Measurements from ENCODE around the gene USP13.

GRCh38 chr3:179613807-179614206, 39.0 kb upstream of the USP13 start:
- TF ChIP-seq CTCF (IDR thresholded peaks at IDR 0.05), result no peak
- no peak for TF ChIP-seq POLR2A (IDR thresholded peaks at IDR 0.05)

Data from adrenal gland (tissue), 5 donors.